ENCODE data around the gene PCDHGA10. TPM values are rescaled to one million over a fixed set of nuclear protein-coding genes. Genes with fewer than 3 reads are reported as not detected.
"Not testable (repeated sequence)": the region's sequence is repeated elsewhere in the genome, so short reads cannot be mapped to it uniquely, and the experiment has no call there.

Gene PCDHGA10
- total RNA-seq, 1 donor from 2014 or later = 5.5 TPM

GRCh38 chr5:141431286-141431685, 18.5 kb downstream of the PCDHGA10 start:
- no peak for TF ChIP-seq CTCF (IDR thresholded peaks at IDR 0.05; ENCODE audit: insufficient read depth, low read length, poor library complexity, severe bottlenecking)
- H3K27me3 ChIP-seq (ENCODE audit: control insufficient read depth, insufficient read depth, low read length) = peaks cover 8% of the 10 kb centered on the region
- H3K36me3 ChIP-seq (ENCODE audit: control insufficient read depth, insufficient read depth, low read length) = no peaks in the 10 kb centered on the region
- H3K4me3 ChIP-seq (ENCODE audit: low read depth, low read length) = no peak overlapping the region
- no peak for DNase-seq (ENCODE audit: low read depth)

GRCh38 chr5:141432308-141432707, 19.5 kb downstream of the PCDHGA10 start:
- not testable (repeated sequence) for H3K27me3 ChIP-seq (ENCODE audit: control insufficient read depth, insufficient read depth, low read length); DNase-seq (ENCODE audit: low read depth); H3K36me3 ChIP-seq (ENCODE audit: control insufficient read depth, insufficient read depth, low read length); H3K4me3 ChIP-seq (ENCODE audit: low read depth, low read length)

- not testable (repeated sequence) for DNase-seq (ENCODE audit: low read depth); H3K4me3 ChIP-seq (ENCODE audit: low read depth, low read length); H3K27me3 ChIP-seq (ENCODE audit: control insufficient read depth, insufficient read depth, low read length); H3K36me3 ChIP-seq (ENCODE audit: control insufficient read depth, insufficient read depth, low read length)
Observed at GRCh38 chr5:141432726-141433125, 19.9 kb downstream of the PCDHGA10 start.

- H3K27me3 ChIP-seq (ENCODE audit: control insufficient read depth, insufficient read depth, low read length) = peaks cover 8% of the 10 kb centered on the region
- no peak overlapping the region for H3K4me3 ChIP-seq (ENCODE audit: low read depth, low read length)
- TF ChIP-seq CTCF (IDR thresholded peaks at IDR 0.05; ENCODE audit: insufficient read depth, low read length, poor library complexity, severe bottlenecking) = no peak
- DNase-seq (ENCODE audit: low read depth) = no peak
- H3K36me3 ChIP-seq (ENCODE audit: control insufficient read depth, insufficient read depth, low read length) = no peaks in the 10 kb centered on the region
Observed at GRCh38 chr5:141434006-141434405, 21.2 kb downstream of the PCDHGA10 start.

- DNase-seq (ENCODE audit: low read depth) = no peak
- Histone ChIP-seq H3K36me3 (ENCODE audit: control insufficient read depth, insufficient read depth, low read length) (no peaks in the 10 kb centered on the region), H3K4me3 (ENCODE audit: low read depth, low read length) (no peak overlapping the region), H3K27me3 (ENCODE audit: control insufficient read depth, insufficient read depth, low read length) (no peaks in the 10 kb centered on the region)
- TF ChIP-seq CTCF (IDR thresholded peaks at IDR 0.05; ENCODE audit: insufficient read depth, low read length, poor library complexity, severe bottlenecking) = no peak
Observed at GRCh38 chr5:141437221-141437620, 24.4 kb downstream of the PCDHGA10 start.

GRCh38 chr5:141439411-141440141, 26.8 kb downstream of the PCDHGA10 start:
- no peak for TF ChIP-seq CTCF (IDR thresholded peaks at IDR 0.05; ENCODE audit: insufficient read depth, low read length, poor library complexity, severe bottlenecking)
- H3K4me3 ChIP-seq (ENCODE audit: low read depth, low read length) = no peak overlapping the region
- no peaks in the 10 kb centered on the region for H3K36me3 ChIP-seq (ENCODE audit: control insufficient read depth, insufficient read depth, low read length)
- H3K27me3 ChIP-seq (ENCODE audit: control insufficient read depth, insufficient read depth, low read length) = no peaks in the 10 kb centered on the region
- no peak for DNase-seq (ENCODE audit: low read depth)

- Histone ChIP-seq H3K27me3 (ENCODE audit: control insufficient read depth, insufficient read depth, low read length) (no peaks in the 10 kb centered on the region), H3K4me3 (ENCODE audit: low read depth, low read length) (no peak overlapping the region), H3K36me3 (ENCODE audit: control insufficient read depth, insufficient read depth, low read length) (no peaks in the 10 kb centered on the region)
- no peak for DNase-seq (ENCODE audit: low read depth)
- no peak for TF ChIP-seq CTCF (IDR thresholded peaks at IDR 0.05; ENCODE audit: insufficient read depth, low read length, poor library complexity, severe bottlenecking)
Observed at GRCh38 chr5:141440341-141440740, 27.6 kb downstream of the PCDHGA10 start.

Data from kidney epithelial cell (primary cell).